ENCODE data around the gene GM2A. TPM values are rescaled to one million over a fixed set of nuclear protein-coding genes. Genes with fewer than 3 reads are reported as not detected.

Gene GM2A
- total and polyA plus RNA-seq, 2 of the 13 experiments (the other 11 are each of a cell fraction or from before 2014, with no cell fraction given): 14.6 to 29.6 TPM

DNA sequence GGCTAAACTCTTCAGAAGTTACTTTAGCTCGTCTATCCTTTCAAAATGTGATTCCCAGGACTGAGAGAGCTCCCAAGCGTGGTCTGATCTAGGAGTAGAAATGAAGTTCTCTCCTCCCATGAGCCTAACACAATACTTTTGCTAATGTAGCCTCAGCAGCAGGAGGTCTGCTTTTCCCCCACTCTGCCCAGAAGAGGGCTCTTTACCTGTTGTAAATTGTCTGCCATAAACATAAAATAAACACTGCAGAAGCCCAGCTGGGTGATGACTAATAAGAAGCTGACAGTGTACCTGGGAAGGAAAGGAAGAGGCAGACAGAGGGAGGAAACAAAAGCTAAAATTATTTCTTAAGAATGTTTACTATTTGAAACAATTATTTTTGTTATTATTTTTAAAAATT lies 35.2 kb downstream of the GM2A start (continued):
- TF ChIP-seq, protein P1, sequence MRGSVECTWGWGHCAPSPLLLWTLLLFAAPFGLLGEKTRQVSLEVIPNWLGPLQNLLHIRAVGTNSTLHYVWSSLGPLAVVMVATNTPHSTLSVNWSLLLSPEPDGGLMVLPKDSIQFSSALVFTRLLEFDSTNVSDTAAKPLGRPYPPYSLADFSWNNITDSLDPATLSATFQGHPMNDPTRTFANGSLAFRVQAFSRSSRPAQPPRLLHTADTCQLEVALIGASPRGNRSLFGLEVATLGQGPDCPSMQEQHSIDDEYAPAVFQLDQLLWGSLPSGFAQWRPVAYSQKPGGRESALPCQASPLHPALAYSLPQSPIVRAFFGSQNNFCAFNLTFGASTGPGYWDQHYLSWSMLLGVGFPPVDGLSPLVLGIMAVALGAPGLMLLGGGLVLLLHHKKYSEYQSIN (CRISPR knock-in tag; IDR thresholded peaks at IDR 0.05; ENCODE audit: borderline replicate concordance): no peak
- no peak for TF ChIP-seq MEIS2 (CRISPR knock-in tag; IDR thresholded peaks at IDR 0.05)
- TF ChIP-seq FOSL2 (CRISPR knock-in tag; IDR thresholded peaks at IDR 0.05): peak; percentile 52

GRCh38 chr5:151293624-151294023 lies 40.6 kb downstream of the GM2A start:
- no peak overlapping the region for H3K9ac ChIP-seq (ENCODE audit: insufficient read depth, low read depth, low read length)
- H3K27ac ChIP-seq (ENCODE audit: extremely low read length, insufficient read depth, low read length): no peak overlapping the region
- H3K9me3 ChIP-seq (ENCODE audit: low read length): no peaks in the 10 kb centered on the region
- DNase-seq (ENCODE audit: low spot score) (no peak), ATAC-seq (no peak), FAIRE-seq (no peak)
- H3K79me2 ChIP-seq (ENCODE audit: insufficient read depth, low read length): no peaks in the 10 kb centered on the region
- H4K20me1 ChIP-seq (ENCODE audit: insufficient read depth, low read length): no peaks in the 10 kb centered on the region
- no TSS peak for BruUV-seq (replicated peaks)
- no peak for TF ChIP-seq ZNF557 (CRISPR knock-in tag; IDR thresholded peaks at IDR 0.05)
- no peak for TF ChIP-seq HOXA3 (CRISPR knock-in tag; IDR thresholded peaks at IDR 0.05)
- no peak for TF ChIP-seq ZFP41 (CRISPR knock-in tag; IDR thresholded peaks at IDR 0.05; ENCODE audit: borderline replicate concordance)
- no peak for TF ChIP-seq ONECUT2 (CRISPR knock-in tag; IDR thresholded peaks at IDR 0.05)
- 0 out of 5 replicates have a peak, but pooled peaks cover 0 to 6% of the 10 kb centered on the region in 2 experiments for H3K27me3 ChIP-seq (ENCODE audit: control insufficient read depth in 1 of 2, insufficient read depth in 2 of 2, low read length in 2 of 2)
- POLR2A ChIA-PET: no interaction called here
- intact Hi-C loops (cut with micrococcal nuclease; ENCODE audit: unreplicated experiment) (no loop called here), in situ Hi-C loops (cut with HindIII; ENCODE audit: extremely low pct_ligation_motif_present, low pct_unique_long_range_greater_than_20kb) (no loop called here)
- WGBS (ENCODE audit: low lambda C conversion rate): 0% methylated on average over 4 of the region's 4 CpGs
- H3K4me2 ChIP-seq (ENCODE audit: low read depth, low read length): no peak overlapping the region
- H2AFZ ChIP-seq (ENCODE audit: low read length): no peak overlapping the region
- no peaks in the 10 kb centered on the region for H3K36me3 ChIP-seq (replicated peaks in 1 of 2; ENCODE audit: control insufficient read depth in 1 of 2, insufficient read depth in 2 of 2, low read length in 2 of 2)
- H3K4me3 ChIP-seq (replicated peaks in 1 of 3; ENCODE audit: insufficient read depth in 1 of 3, low read depth in 2 of 3, low read length in 3 of 3): no peak overlapping the region
- no peaks in the 10 kb centered on the region for H3K4me1 ChIP-seq (ENCODE audit: insufficient read depth, low read length)
- CTCF ChIA-PET (ENCODE audit: low intra/inter-chr PET ratio, low total read pairs): no interaction called here

- Histone ChIP-seq H3K27ac (ENCODE audit: extremely low read length, insufficient read depth, low read length) (no peak overlapping the region), H3K4me3 (replicated peaks in 1 of 3; ENCODE audit: insufficient read depth in 1 of 3, low read depth in 2 of 3, low read length in 3 of 3) (no peak overlapping the region), H3K36me3 (replicated peaks in 1 of 2; ENCODE audit: control insufficient read depth in 1 of 2, insufficient read depth in 2 of 2, low read length in 2 of 2) (no peaks in the 10 kb centered on the region), H2AFZ (ENCODE audit: low read length) (no peak overlapping the region), H3K27me3 (ENCODE audit: control insufficient read depth in 1 of 2, insufficient read depth in 2 of 2, low read length in 2 of 2) (0 out of 5 replicates have a peak, but pooled peaks cover 0 to 6% of the 10 kb centered on the region in 2 experiments), H4K20me1 (ENCODE audit: insufficient read depth, low read length) (no peaks in the 10 kb centered on the region), H3K9me3 (ENCODE audit: low read length) (no peaks in the 10 kb centered on the region), H3K9ac (ENCODE audit: insufficient read depth, low read depth, low read length) (no peak overlapping the region), H3K4me1 (ENCODE audit: insufficient read depth, low read length) (no peaks in the 10 kb centered on the region), H3K4me2 (ENCODE audit: low read depth, low read length) (no peak overlapping the region), H3K79me2 (ENCODE audit: insufficient read depth, low read length) (no peaks in the 10 kb centered on the region)
- in situ Hi-C loops (cut with HindIII; ENCODE audit: extremely low pct_ligation_motif_present, low pct_unique_long_range_greater_than_20kb): no loop called here
- intact Hi-C loops (cut with micrococcal nuclease; ENCODE audit: unreplicated experiment): no loop called here
- 0% methylated on average over 5 of the region's 5 CpGs for WGBS (ENCODE audit: low lambda C conversion rate)
- DNase-seq (ENCODE audit: low spot score): no peak
- FAIRE-seq: no peak
- CTCF ChIA-PET (ENCODE audit: low intra/inter-chr PET ratio, low total read pairs): no interaction called here
- POLR2A ChIA-PET: no interaction called here
- no TSS peak for BruUV-seq (replicated peaks)
- ATAC-seq: no peak
- TF ChIP-seq NFKB2 (CRISPR knock-in tag; IDR thresholded peaks at IDR 0.05; ENCODE audit: borderline replicate concordance) (no peak), PRDM4 (CRISPR knock-in tag; IDR thresholded peaks at IDR 0.05; ENCODE audit: borderline replicate concordance) (no peak), DMTF1 (CRISPR knock-in tag; IDR thresholded peaks at IDR 0.05) (no peak), CEBPB (IDR thresholded peaks at IDR 0.05; ENCODE audit: borderline replicate concordance, low read depth, low read length) (peak; percentile 54)
These were observed 42.2 kb downstream of the GM2A start for GRCh38 chr5:151295138-151295537.
